NOMO-1 treated with DMSO at 0.1 percent for 48 hours (cell line): ENCODE measurements around the gene NPEPPS.
A peak's percentile ranks its signal among the peaks of the same experiment; 100 is the strongest.

ENCODE experiments used
- DNase-seq: peaks from one replicate; lab custom pipeline; 2025; ENCODE audit not compliant: unreplicated experiment; lab: John Stamatoyannopoulos, UW

Gene NPEPPS

DNA sequence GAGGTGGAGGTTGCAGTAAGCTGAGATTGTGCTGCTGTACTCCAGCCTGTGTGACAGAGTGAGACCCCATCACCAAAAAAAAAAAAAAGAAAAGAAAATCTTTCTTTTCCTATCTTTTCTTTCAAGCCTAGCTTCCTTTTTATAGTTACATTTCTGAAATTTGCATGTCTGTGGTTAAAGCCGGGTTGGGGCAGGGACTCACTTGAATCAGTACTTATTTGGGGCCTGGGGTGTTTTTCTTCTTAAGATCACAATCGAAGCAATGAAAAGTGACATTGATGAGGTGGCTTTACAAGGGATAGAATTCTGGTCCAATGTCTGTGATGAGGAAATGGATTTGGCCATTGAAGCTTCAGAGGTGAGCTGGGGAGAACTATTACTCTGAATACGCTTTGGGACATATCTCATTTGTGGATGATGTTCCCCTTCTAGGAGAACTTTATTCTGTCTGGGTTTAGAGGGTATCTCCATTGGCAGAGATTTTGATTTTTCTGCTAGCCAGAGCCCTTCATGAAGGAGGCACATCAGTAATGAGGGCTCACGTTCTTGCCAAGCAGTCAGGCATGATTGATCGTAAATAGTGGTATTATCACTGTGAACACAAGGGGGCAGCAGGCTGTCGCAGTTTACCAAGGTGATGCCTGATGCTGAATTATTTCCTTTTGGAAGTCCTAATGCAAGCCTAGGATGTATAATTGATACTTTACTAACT is 133.2 kb downstream of the NPEPPS start:
- DNase-seq = peak; percentile 34

DNA sequence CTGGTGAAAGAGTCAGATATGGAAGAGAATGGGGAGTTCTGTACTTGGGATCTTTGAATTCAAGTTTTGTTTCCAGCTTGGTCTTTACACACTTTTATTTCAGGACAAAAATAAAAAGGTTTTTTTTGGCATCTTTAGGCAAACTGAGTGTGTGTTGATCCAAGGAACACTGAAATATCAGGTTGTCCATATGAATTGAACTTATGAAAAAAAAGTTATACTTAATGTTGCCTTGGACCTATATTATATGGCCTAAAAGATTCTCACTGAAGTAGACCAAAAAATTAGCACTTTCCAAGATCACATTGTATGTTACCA is 133.7 kb downstream of the NPEPPS start:
- no peak for DNase-seq

DNA sequence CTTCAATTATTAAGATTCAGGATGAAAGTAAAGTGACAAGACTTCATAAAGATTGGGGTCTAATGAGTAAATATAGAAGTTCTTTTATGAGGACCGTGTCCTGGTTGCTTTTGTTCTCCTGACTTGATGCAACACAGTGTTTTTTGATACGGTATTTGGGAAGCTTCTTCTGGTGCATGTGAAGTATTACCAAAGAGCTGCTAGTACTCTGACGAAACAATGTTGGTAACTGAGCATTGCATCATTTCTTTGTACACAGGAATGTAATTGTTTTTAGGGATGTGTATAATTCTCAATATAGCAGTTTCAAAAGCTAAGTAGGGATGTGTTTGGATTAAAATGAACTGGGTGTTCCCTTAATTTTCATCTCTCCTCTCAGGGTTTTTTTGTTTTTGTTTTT is 134.7 kb downstream of the NPEPPS start:
- peak; percentile 56 for DNase-seq

DNA sequence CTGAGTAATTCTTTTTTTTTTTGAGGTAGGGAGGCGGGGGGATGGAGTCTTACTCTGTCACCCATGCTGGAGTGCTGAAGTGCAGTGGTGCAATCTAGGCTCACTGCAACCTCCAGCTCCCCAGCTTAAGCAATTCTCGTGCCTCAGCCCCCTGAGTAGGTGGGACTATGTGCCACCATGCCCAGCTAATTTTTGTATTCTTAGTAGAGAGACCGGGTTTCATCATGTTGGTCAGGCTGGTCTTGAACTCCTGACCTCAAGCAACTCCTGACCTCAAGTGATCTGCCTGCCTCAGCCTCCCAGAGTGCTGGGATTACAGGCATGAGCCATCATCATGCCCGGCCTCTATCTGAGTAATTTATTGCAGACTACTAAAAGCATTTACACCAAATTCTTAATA is 138.2 kb downstream of the NPEPPS start:
- DNase-seq = no peak

DNA sequence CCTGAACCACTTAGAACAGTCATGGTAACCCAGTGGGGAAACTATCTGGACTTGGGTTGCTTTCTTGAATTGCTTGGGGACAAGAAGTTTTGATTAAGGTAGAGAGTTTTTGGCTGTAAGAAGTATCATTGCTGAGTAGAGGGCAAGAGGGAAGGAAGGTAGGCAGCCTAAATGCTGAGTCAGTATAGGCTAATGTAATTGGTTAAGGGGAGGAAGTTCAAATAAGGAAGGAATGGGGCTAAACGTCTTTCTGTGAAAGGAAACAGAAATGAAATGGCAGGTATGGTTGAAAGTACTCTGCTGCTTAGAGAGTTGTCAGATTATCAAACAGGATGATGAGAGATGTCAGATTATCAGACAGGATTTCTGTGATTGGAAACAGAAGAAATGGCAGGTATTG is 139.2 kb downstream of the NPEPPS start:
- peak; percentile 84 for DNase-seq
